OCI-LY7 (cell line): ENCODE results near the gene KCNJ2.

Experiments used
- CTCF ChIP-seq: fragments of 200-600 bp; sonication (generic); conservative IDR thresholded peaks from 2 replicates; pipeline ENCODE4 v1.5.1; 2014; ENCODE audit warnings: mild to moderate bottlenecking, antibody characterized with exemption, low read length, moderate library complexity, mixed read lengths
- EZH2phosphoT487 ChIP-seq: fragments of 200-600 bp; sonication (generic); IDR thresholded peaks from 2 replicates; pipeline ENCODE4 v1.6.1; 2018; ENCODE audit warnings: low read depth, borderline replicate concordance, mild to moderate bottlenecking, mixed run types, antibody characterized with exemption, low read length, moderate library complexity, mixed read lengths

- TF ChIP-seq CTCF (no peak), EZH2phosphoT487 (no peak)
These were observed 36.8 kb upstream of the KCNJ2 start for GRCh38 chr17:70132505-70132904.
